ENCODE measurements around the gene IQSEC1. TPM values are rescaled to one million over a fixed set of nuclear protein-coding genes. Genes with fewer than 3 reads are reported as not detected.

Gene IQSEC1
- total RNA-seq, result 10 to 100 TPM; 79.3 to 82.0 TPM
- polyA plus RNA-seq, result 10 to 100 TPM; 11.9 to 45.3 TPM

GRCh38 chr3:13073326-13074005 is at the start of gene IQSEC1:
Gene IQSEC1 (minus strand): TSS chr3:13073429. CDS start chr3:13073014, 415 bp downstream.
- intact Hi-C loops (cut with micrococcal nuclease), result no loop called here
- Mint-ChIP-seq H3K4me1 (peaks cover 22 to 42% (median 33%) of the 10 kb centered on the region in 4 donors), H3K4me3 (peak within 1 kb of the TSS; percentile 67 to 86 (median 81)), H3K27ac (peak within 1 kb of the TSS in 4 of 7 donors; percentile 75 to 89 (median 85)), H3K36me3 (no peaks in the 10 kb centered on the region), H3K9me3 (no peaks in the 10 kb centered on the region), H3K27me3 (peaks cover 7 to 18% of the 10 kb centered on the region in 2 donors)
- CTCF ChIA-PET (ENCODE audit: partially characterized antibody), result interaction anchor here (3.0 kb wide), 1 partner anchor 19 kb away, joined by 9 read pairs; no protein-coding TSS in a partner anchor
- Histone ChIP-seq H3K4me1 (ENCODE audit: insufficient read depth, low read length) (peaks cover 48% of the 10 kb centered on the region), H3K9me3 (ENCODE audit: control insufficient read depth in 1 of 2, low read length in 2 of 2) (no peaks in the 10 kb centered on the region), H3K36me3 (ENCODE audit: insufficient read depth, low read length) (no peaks in the 10 kb centered on the region), H3K27me3 (ENCODE audit: insufficient read depth, low read length) (peaks cover 12% of the 10 kb centered on the region), H3K27ac (ENCODE audit: low read depth, low read length) (no peak within 1 kb of the TSS), H3K4me3 (ENCODE audit: low read length in 2 of 2) (peak within 1 kb of the TSS; percentile 27 to 36)
- peak; percentile 53 to 74 (median 71) for DNase-seq
- POLR2A ChIA-PET (ENCODE audit: partially characterized antibody), result interaction anchor here (1.3 kb wide), 1 partner anchor 58 kb away, joined by 4 read pairs; no protein-coding TSS in a partner anchor

- no peaks in the 10 kb centered on the region for H3K36me3 Mint-ChIP-seq
- no peak overlapping the region for H3K4me3 Mint-ChIP-seq
- POLR2A ChIA-PET (ENCODE audit: partially characterized antibody), result no interaction called here
- no peaks in the 10 kb centered on the region for H3K9me3 Mint-ChIP-seq
- no peaks in the 10 kb centered on the region for H3K4me1 Mint-ChIP-seq
- H3K27me3 Mint-ChIP-seq, result peaks cover 0 to 1% of the 10 kb centered on the region in 2 donors
- no peak for DNase-seq
- Histone ChIP-seq H3K27ac (ENCODE audit: low read depth, low read length) (no peak overlapping the region), H3K27me3 (ENCODE audit: insufficient read depth, low read length) (no peaks in the 10 kb centered on the region), H3K36me3 (ENCODE audit: insufficient read depth, low read length) (no peaks in the 10 kb centered on the region), H3K9me3 (ENCODE audit: control insufficient read depth in 1 of 2, low read length in 2 of 2) (no peaks in the 10 kb centered on the region), H3K4me1 (ENCODE audit: insufficient read depth, low read length) (no peaks in the 10 kb centered on the region), H3K4me3 (ENCODE audit: low read length in 2 of 2) (no peak overlapping the region)
- peak overlapping the region in 1 of 7 donors; percentile 37 for H3K27ac Mint-ChIP-seq
- intact Hi-C loops (cut with micrococcal nuclease), result no loop called here
- CTCF ChIA-PET (ENCODE audit: partially characterized antibody), result no interaction called here
Measured at GRCh38 chr3:13122081-13123012, 49.1 kb upstream of the IQSEC1 start.

- Histone ChIP-seq H3K4me3 (ENCODE audit: low read length in 2 of 2) (no peak overlapping the region), H3K36me3 (ENCODE audit: insufficient read depth, low read length) (no peaks in the 10 kb centered on the region), H3K9me3 (ENCODE audit: control insufficient read depth in 1 of 2, low read length in 2 of 2) (no peaks in the 10 kb centered on the region), H3K27me3 (ENCODE audit: insufficient read depth, low read length) (no peaks in the 10 kb centered on the region), H3K4me1 (ENCODE audit: insufficient read depth, low read length) (no peaks in the 10 kb centered on the region), H3K27ac (ENCODE audit: low read depth, low read length) (no peak overlapping the region)
- H3K4me3 Mint-ChIP-seq, result no peak overlapping the region
- ChIA-PET POLR2A (ENCODE audit: partially characterized antibody) (no interaction called here), CTCF (ENCODE audit: partially characterized antibody) (no interaction called here)
- no peaks in the 10 kb centered on the region for H3K9me3 Mint-ChIP-seq
- no peaks in the 10 kb centered on the region for H3K36me3 Mint-ChIP-seq
- H3K4me1 Mint-ChIP-seq, result no peaks in the 10 kb centered on the region
- no peak for DNase-seq
- H3K27ac Mint-ChIP-seq, result no peak overlapping the region
- peaks cover 0 to 1% of the 10 kb centered on the region in 2 donors for H3K27me3 Mint-ChIP-seq
- intact Hi-C loops (cut with micrococcal nuclease), result no loop called here
Measured at GRCh38 chr3:13121553-13122001, 48.3 kb upstream of the IQSEC1 start.

GRCh38 chr3:13120928-13121552 is 47.8 kb upstream of the IQSEC1 start:
- intact Hi-C loops (cut with micrococcal nuclease), result no loop called here
- Histone ChIP-seq H3K4me3 (ENCODE audit: low read length in 2 of 2) (no peak overlapping the region), H3K27me3 (ENCODE audit: insufficient read depth, low read length) (no peaks in the 10 kb centered on the region), H3K9me3 (ENCODE audit: control insufficient read depth in 1 of 2, low read length in 2 of 2) (no peaks in the 10 kb centered on the region), H3K36me3 (ENCODE audit: insufficient read depth, low read length) (no peaks in the 10 kb centered on the region), H3K27ac (ENCODE audit: low read depth, low read length) (no peak overlapping the region), H3K4me1 (ENCODE audit: insufficient read depth, low read length) (no peaks in the 10 kb centered on the region)
- ChIA-PET CTCF (ENCODE audit: partially characterized antibody) (no interaction called here), POLR2A (ENCODE audit: partially characterized antibody) (no interaction called here)
- no peak for DNase-seq
- Mint-ChIP-seq H3K36me3 (no peaks in the 10 kb centered on the region), H3K27me3 (peaks cover 0 to 1% of the 10 kb centered on the region in 2 donors), H3K27ac (no peak overlapping the region), H3K9me3 (no peaks in the 10 kb centered on the region), H3K4me1 (no peaks in the 10 kb centered on the region), H3K4me3 (no peak overlapping the region)

- Mint-ChIP-seq H3K4me3 (no peak overlapping the region), H3K4me1 (no peaks in the 10 kb centered on the region), H3K36me3 (no peaks in the 10 kb centered on the region), H3K27ac (no peak overlapping the region), H3K9me3 (no peaks in the 10 kb centered on the region), H3K27me3 (peaks cover 0 to 1% of the 10 kb centered on the region in 2 donors)
- Histone ChIP-seq H3K9me3 (ENCODE audit: control insufficient read depth in 1 of 2, low read length in 2 of 2) (no peaks in the 10 kb centered on the region), H3K27ac (ENCODE audit: low read depth, low read length) (no peak overlapping the region), H3K4me3 (ENCODE audit: low read length in 2 of 2) (no peak overlapping the region), H3K4me1 (ENCODE audit: insufficient read depth, low read length) (no peaks in the 10 kb centered on the region), H3K36me3 (ENCODE audit: insufficient read depth, low read length) (no peaks in the 10 kb centered on the region), H3K27me3 (ENCODE audit: insufficient read depth, low read length) (no peaks in the 10 kb centered on the region)
- ChIA-PET CTCF (ENCODE audit: partially characterized antibody) (no interaction called here), POLR2A (ENCODE audit: partially characterized antibody) (no interaction called here)
- no peak for DNase-seq
- intact Hi-C loops (cut with micrococcal nuclease), result no loop called here
Measured at GRCh38 chr3:13120289-13120927, 47.2 kb upstream of the IQSEC1 start.

GRCh38 chr3:13119471-13120220 is 46.4 kb upstream of the IQSEC1 start:
- CTCF ChIA-PET (ENCODE audit: partially characterized antibody), result interaction anchor here (0.8 kb wide), 1 partner anchor 27 kb away, joined by 4 read pairs; no protein-coding TSS in a partner anchor

More at GRCh38 chr3:13119471-13120220, 46.4 kb upstream of the IQSEC1 start:
- H3K36me3 ChIP-seq (ENCODE audit: insufficient read depth, low read length), result no peaks in the 10 kb centered on the region
- H3K9me3 ChIP-seq (ENCODE audit: control insufficient read depth in 1 of 2, low read length in 2 of 2), result no peaks in the 10 kb centered on the region
- intact Hi-C loops (cut with micrococcal nuclease), result no loop called here
- H3K4me3 ChIP-seq (ENCODE audit: low read length in 2 of 2), result no peak overlapping the region
- H3K4me1 Mint-ChIP-seq, result no peaks in the 10 kb centered on the region
- no peaks in the 10 kb centered on the region for H3K36me3 Mint-ChIP-seq
- no peak for DNase-seq
- peaks cover 0 to 1% of the 10 kb centered on the region in 2 donors for H3K27me3 Mint-ChIP-seq
- POLR2A ChIA-PET (ENCODE audit: partially characterized antibody), result interaction anchor here (0.6 kb wide), 1 partner anchor 1980 kb away, joined by 3 read pairs; the partner anchor contains the start of gene RBSN
- H3K9me3 Mint-ChIP-seq, result no peaks in the 10 kb centered on the region
- no peaks in the 10 kb centered on the region for H3K4me1 ChIP-seq (ENCODE audit: insufficient read depth, low read length)
- H3K27me3 ChIP-seq (ENCODE audit: insufficient read depth, low read length), result no peaks in the 10 kb centered on the region
- no peak overlapping the region for H3K27ac Mint-ChIP-seq
- no peak overlapping the region for H3K4me3 Mint-ChIP-seq
- no peak overlapping the region for H3K27ac ChIP-seq (ENCODE audit: low read depth, low read length)

Data from CD4-positive, alpha-beta memory T cell (primary cell).